Uterus (tissue), 4 donors: ENCODE measurements around the gene GLT8D2. TPM values are rescaled to one million over a fixed set of nuclear protein-coding genes. Genes with fewer than 3 reads are reported as not detected.
"Not testable (repeated sequence)": the region's sequence is repeated elsewhere in the genome, so short reads cannot be mapped to it uniquely, and the experiment has no call there.

Source experiments
- DNase-seq, 2 donors: peaks; one replicate each; pipeline ENCODE4 v3.0.0-alpha.2; 2019 to 2020
- H3K27ac ChIP-seq, 2 donors: fragments of 200-600 bp; sonication (generic); 1 replicate in 1 of 2; 2 replicates in 1 of 2; pipeline ENCODE4 v1.5.1; 2016 to 2018
- H3K27me3 ChIP-seq, 2 donors: fragments of 200-600 bp; sonication (generic); one replicate each; pipeline ENCODE4 v1.5.1; 2018 to 2019; ENCODE audit warnings: control low read depth in 1 of 2
- H3K36me3 ChIP-seq, 2 donors: fragments of 200-600 bp; sonication (generic); one replicate each; pipeline ENCODE4 v1.5.1; 2019; ENCODE audit warnings: control low read depth in 1 of 2
- H3K4me1 ChIP-seq, 2 donors: fragments of 200-600 bp; sonication (generic); one replicate each; pipeline ENCODE4 v1.5.1; 2018 to 2019; ENCODE audit warnings: control low read depth in 1 of 2
- H3K4me3 ChIP-seq, 2 donors: fragments of 200-600 bp; sonication (generic); 1 replicate in 1 of 2; 2 replicates in 1 of 2; pipeline ENCODE4 v1.5.1; 2018 to 2019; ENCODE audit warnings: mild to moderate bottlenecking in 1 of 2
- H3K9me3 ChIP-seq, 2 donors: fragments of 200-600 bp; sonication (generic); one replicate each; pipeline ENCODE4 v1.5.1; 2019; ENCODE audit warnings: control low read depth in 1 of 2
- CTCF ChIP-seq, 4 experiments: fragments of 200-600 bp in 2 of 4; fragments of 450-650 bp in 2 of 4; sonication (generic) in 2 of 4; IDR thresholded peaks; one replicate each; pipeline ENCODE4 v1.5.1; 2016 to 2019; ENCODE audit warnings: antibody characterized with exemption in 4 of 4, mild to moderate bottlenecking in 2 of 4, moderate library complexity in 1 of 4
- POLR2A ChIP-seq, 2 donors: fragments of 450-650 bp; IDR thresholded peaks; one replicate each; pipeline ENCODE4 v1.6.1; 2016; ENCODE audit warnings: antibody characterized with exemption in 2 of 2, mild to moderate bottlenecking in 1 of 2, moderate library complexity in 1 of 2
- intact Hi-C: fragments of 100-400 bp; cut with DNase I; formaldehyde crosslinking; loops from one replicate; pipeline ENCODE4 v1.15.1; 2023; ENCODE audit warnings: low total_unique reads
- total RNA-seq, 4 donors: library from RNA; depleted of rRNA in 3 of 4; stranded (reverse); fragments of >200 nt in 3 of 4; gene quantifications; one replicate each; pipeline versions ENCODE4 v1.1.0 to v1.2.4, GENCODE V29; 2014 to 2023
- donor health status: DM: yes; HTN: yes; CAD: no.

GLT8D2 gene
- total RNA-seq, 4 donors from 2014 or later: 2.6 to 93.0 (median 17.7) TPM

GRCh38 chr12:104046306-104046705 lies 3.7 kb downstream of the GLT8D2 start:
- intact Hi-C loops: no loop called here
- no peaks in the 10 kb centered on the region for H3K9me3 ChIP-seq
- no peak for DNase-seq
- H3K27me3 ChIP-seq: no peaks in the 10 kb centered on the region
- H3K27ac ChIP-seq: no peak overlapping the region
- H3K4me3 ChIP-seq: no peak overlapping the region
- H3K36me3 ChIP-seq: no peaks in the 10 kb centered on the region
- TF ChIP-seq CTCF (IDR thresholded peaks at IDR 0.05) (no peak), POLR2A (IDR thresholded peaks at IDR 0.05) (no peak)
- no peaks in the 10 kb centered on the region for H3K4me1 ChIP-seq

DNA sequence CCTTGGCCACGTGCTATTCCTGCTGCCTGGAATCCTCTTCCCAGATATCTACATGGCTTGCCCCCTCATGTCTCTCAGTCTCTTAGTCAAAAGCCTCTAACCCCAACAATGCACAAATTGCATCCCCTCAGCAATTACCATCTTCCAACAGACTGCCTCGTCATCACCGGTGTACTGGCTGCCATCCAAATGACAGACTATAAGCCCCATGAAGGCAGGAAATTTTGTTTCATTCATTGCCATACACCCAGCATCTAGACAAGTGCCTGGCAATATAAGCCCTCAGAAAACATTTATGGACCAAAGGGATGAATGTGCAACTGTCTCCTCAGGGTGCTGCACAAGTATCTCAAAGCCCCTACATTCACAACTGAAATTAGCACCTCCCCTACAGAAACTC lies 5.8 kb downstream of the GLT8D2 start:
- H3K4me1 ChIP-seq: no peaks in the 10 kb centered on the region
- intact Hi-C loops: no loop called here
- H3K9me3 ChIP-seq: no peaks in the 10 kb centered on the region
- no peak for DNase-seq
- no peak overlapping the region for H3K4me3 ChIP-seq
- no peak overlapping the region for H3K27ac ChIP-seq
- TF ChIP-seq POLR2A (IDR thresholded peaks at IDR 0.05): no peak
- TF ChIP-seq CTCF (IDR thresholded peaks at IDR 0.05): no peak
- no peaks in the 10 kb centered on the region for H3K36me3 ChIP-seq
- no peaks in the 10 kb centered on the region for H3K27me3 ChIP-seq

DNA sequence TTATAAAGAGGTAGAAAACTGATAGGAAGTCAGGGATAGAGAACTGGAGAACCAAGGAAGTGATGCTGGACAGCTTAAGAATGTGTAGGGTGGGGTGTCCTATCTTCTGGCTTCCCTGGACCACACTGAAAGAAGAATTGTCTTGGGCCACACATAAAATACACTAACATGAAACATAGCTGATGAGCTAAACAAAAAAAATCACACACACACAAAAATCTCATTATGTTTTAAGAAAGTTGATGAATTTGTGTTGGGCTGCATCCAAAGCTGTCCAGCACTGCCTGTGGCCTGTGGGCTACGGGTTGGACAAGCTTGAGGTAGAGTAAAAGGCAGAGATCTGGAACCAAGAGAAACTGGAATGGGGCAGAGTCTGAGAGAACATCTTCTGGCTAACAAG lies 7.4 kb downstream of the GLT8D2 start:
- no peak overlapping the region for H3K27ac ChIP-seq
- H3K4me1 ChIP-seq: no peaks in the 10 kb centered on the region
- intact Hi-C loops: no loop called here
- no peaks in the 10 kb centered on the region for H3K9me3 ChIP-seq
- no peaks in the 10 kb centered on the region for H3K27me3 ChIP-seq
- DNase-seq: no peak
- no peak for TF ChIP-seq POLR2A (IDR thresholded peaks at IDR 0.05)
- TF ChIP-seq CTCF (IDR thresholded peaks at IDR 0.05): no peak
- H3K36me3 ChIP-seq: no peaks in the 10 kb centered on the region
- H3K4me3 ChIP-seq: no peak overlapping the region

DNA sequence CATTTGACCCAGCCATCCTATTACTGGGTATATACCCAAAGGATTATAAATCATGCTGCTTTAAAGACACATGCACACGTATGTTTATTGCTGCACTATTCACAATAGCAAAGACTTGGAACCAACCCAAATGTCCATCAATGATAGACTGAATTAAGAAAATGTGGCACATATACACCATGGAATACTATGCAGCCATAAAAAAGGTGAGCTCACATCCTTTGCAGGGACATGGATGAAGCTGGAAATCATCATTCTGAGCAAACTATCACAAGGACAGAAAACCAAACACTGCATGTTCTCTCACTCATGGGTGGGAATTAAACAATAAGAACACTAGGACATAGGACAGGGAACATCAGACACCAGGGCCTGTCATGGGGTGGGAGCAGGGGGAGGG lies 10.2 kb downstream of the GLT8D2 start:
- H3K4me3 ChIP-seq, H3K4me1 ChIP-seq, DNase-seq, intact Hi-C loops, H3K9me3 ChIP-seq, H3K27me3 ChIP-seq, H3K36me3 ChIP-seq, H3K27ac ChIP-seq: not testable (repeated sequence)

DNA sequence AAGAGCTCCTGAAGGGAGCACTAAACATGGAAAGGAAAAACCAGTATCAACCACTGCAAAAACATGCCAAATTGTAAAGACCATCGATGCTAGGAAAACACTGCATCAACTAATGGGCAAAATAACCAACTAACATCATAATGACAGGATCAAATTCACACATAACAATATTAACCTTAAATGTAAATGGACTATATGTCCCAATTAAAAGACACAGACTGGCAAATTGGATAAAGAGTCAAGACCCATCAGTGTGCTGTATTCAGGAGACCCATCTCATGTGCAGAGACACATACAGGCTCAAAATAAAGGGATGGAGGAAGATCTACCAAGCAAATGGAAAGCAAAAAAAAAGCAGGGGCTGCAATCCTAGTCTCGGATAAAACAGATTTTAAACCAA lies 13.8 kb downstream of the GLT8D2 start:
- H3K36me3 ChIP-seq, H3K4me1 ChIP-seq, H3K27me3 ChIP-seq, intact Hi-C loops, H3K9me3 ChIP-seq, DNase-seq, H3K27ac ChIP-seq, H3K4me3 ChIP-seq: not testable (repeated sequence)

DNA sequence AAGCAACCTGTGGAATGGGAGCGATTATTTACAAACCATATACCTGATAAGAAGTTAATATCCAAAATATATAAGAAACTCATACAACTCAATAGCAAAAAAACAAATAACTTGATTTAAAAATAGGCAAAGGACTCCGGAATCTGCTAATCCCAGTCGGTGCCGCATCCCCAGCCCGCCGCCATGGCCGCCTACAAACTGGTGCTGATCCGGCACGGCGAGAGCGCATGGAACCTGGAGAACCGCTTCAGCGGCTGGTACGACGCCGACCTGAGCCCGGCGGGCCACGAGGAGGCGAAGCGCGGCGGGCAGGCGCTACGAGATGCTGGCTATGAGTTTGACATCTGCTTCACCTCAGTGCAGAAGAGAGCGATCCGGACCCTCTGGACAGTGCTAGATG lies 19.4 kb downstream of the GLT8D2 start:
- H3K4me3 ChIP-seq, H3K27ac ChIP-seq, H3K9me3 ChIP-seq, intact Hi-C loops, H3K36me3 ChIP-seq, DNase-seq, H3K4me1 ChIP-seq, H3K27me3 ChIP-seq: not testable (repeated sequence)

DNA sequence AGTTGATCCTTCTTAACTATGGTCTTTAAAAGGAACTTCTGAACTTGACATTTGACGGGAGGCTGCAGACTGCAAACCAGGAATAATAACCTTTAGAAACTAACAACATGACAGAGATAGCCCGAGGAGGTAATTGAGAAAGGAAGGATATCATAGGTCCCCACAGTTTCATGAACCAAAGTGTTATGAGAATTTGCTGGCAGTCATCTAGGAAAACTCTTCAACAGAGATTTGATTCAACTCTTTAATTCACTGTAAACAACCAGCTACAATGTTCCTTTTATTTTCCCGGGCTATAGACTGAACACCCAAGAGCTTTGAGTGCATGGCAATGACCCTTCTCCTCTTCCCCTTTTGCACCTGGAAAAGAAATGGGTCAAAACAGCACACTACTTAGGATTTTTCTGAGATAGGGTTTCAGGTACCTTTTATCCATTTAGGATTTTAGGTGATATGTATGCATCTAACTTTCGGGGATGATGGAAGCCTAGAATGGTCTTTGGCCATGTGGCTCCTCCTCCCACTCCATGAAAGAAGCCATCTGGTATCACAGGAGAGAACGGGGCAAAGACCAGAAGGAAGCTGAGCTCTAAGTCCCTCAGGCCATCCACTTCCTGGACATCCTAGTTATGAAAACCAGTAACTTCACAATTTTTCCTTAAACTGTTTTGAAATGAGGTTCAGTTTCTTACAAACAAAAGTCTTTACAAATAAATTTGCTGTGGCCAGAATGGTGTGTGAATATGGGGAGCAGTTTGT lies 23.0 kb downstream of the GLT8D2 start:
- Histone ChIP-seq H3K4me1 (no peaks in the 10 kb centered on the region), H3K27ac (no peak overlapping the region), H3K27me3 (no peaks in the 10 kb centered on the region), H3K9me3 (no peaks in the 10 kb centered on the region), H3K4me3 (no peak overlapping the region), H3K36me3 (no peaks in the 10 kb centered on the region)
- no peak for TF ChIP-seq POLR2A (IDR thresholded peaks at IDR 0.05)
- TF ChIP-seq CTCF (IDR thresholded peaks at IDR 0.05): no peak
- no peak for DNase-seq
- intact Hi-C loops: no loop called here
